ENCODE data around the gene UROC1.

DNA sequence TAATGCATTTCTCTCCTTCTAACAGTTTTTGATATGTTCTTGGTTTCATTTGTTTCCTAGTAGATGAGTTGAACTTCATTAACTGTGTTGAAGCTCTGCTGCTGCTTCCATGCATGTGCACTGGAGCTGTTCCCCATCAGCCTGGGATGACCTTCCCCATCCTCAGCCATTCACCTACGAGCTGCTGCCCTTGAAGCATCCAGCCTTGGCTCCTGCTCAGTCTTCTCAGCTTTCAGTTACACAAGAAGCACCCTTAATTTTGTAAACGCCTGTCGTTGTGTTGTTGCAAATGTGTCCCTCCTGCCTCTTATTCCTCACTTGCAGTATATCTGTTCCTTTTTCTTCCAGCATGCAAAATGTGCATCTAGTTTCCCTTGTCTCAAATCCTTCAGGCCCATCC is 33.4 kb downstream of the UROC1 start:
- TF ChIP-seq, protein P1, sequence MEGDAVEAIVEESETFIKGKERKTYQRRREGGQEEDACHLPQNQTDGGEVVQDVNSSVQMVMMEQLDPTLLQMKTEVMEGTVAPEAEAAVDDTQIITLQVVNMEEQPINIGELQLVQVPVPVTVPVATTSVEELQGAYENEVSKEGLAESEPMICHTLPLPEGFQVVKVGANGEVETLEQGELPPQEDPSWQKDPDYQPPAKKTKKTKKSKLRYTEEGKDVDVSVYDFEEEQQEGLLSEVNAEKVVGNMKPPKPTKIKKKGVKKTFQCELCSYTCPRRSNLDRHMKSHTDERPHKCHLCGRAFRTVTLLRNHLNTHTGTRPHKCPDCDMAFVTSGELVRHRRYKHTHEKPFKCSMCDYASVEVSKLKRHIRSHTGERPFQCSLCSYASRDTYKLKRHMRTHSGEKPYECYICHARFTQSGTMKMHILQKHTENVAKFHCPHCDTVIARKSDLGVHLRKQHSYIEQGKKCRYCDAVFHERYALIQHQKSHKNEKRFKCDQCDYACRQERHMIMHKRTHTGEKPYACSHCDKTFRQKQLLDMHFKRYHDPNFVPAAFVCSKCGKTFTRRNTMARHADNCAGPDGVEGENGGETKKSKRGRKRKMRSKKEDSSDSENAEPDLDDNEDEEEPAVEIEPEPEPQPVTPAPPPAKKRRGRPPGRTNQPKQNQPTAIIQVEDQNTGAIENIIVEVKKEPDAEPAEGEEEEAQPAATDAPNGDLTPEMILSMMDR (IDR thresholded peaks at IDR 0.05; ENCODE audit: insufficient read depth, low read length), result no peak
- TF ChIP-seq SPI1 (IDR thresholded peaks at IDR 0.05; ENCODE audit: borderline replicate concordance, low read depth) (no peak), GABPA (IDR thresholded peaks at IDR 0.05; ENCODE audit: low read depth) (no peak)

All from HL-60 (cell line).